Ascending aorta (tissue), 2 donors: ENCODE measurements around the gene MCCD1. TPM values are rescaled to one million over a fixed set of nuclear protein-coding genes. Genes with fewer than 3 reads are reported as not detected.
A peak's percentile ranks its signal among the peaks of the same experiment; 100 is the strongest.
"Not testable (repeated sequence)": the region's sequence is repeated elsewhere in the genome, so short reads cannot be mapped to it uniquely, and the experiment has no call there.

Experiments
- DNase-seq, 2 donors: peaks; one replicate each; pipeline ENCODE4 v3.0.0-alpha.2; 2019; ENCODE audit warnings: low spot score in 2 of 2
- H3K27ac ChIP-seq, 2 donors: fragments of 200-600 bp; sonication (generic); one replicate each; pipeline ENCODE4 v1.5.1; 2016 to 2017; ENCODE audit warnings: mild to moderate bottlenecking in 1 of 2
- H3K27me3 ChIP-seq: fragments of 200-600 bp; sonication (generic); one replicate; pipeline ENCODE4 v1.5.1; 2017
- H3K36me3 ChIP-seq, 2 donors: fragments of 200-600 bp; sonication (generic); one replicate each; pipeline ENCODE4 v1.5.1; 2016
- H3K4me1 ChIP-seq, 2 donors: fragments of 200-600 bp; sonication (generic); one replicate each; pipeline ENCODE4 v1.5.1; 2016 to 2017; ENCODE audit warnings: mild to moderate bottlenecking in 1 of 2
- H3K4me3 ChIP-seq, 2 donors: fragments of 200-600 bp; sonication (generic); one replicate each; pipeline ENCODE4 v1.5.1; 2016 to 2017; ENCODE audit warnings: mild to moderate bottlenecking in 1 of 2
- H3K9me3 ChIP-seq, 2 donors: fragments of 200-600 bp; sonication (generic); one replicate each; pipeline ENCODE4 v1.5.1; 2016
- CTCF ChIP-seq, 3 experiments: fragments of 200-600 bp in 2 of 3; fragments of 450-650 bp in 1 of 3; sonication (generic) in 2 of 3; IDR thresholded peaks; one replicate each; pipeline ENCODE4 v1.5.1; 2016 to 2019; ENCODE audit warnings: antibody characterized with exemption in 3 of 3, mild to moderate bottlenecking in 1 of 3, moderate library complexity in 1 of 3
- intact Hi-C: fragments of 100-400 bp; cut with DNase I; formaldehyde crosslinking; loops from one replicate; pipeline ENCODE4 v1.15.1; 2023
- total RNA-seq: library from RNA; depleted of rRNA; stranded (reverse); fragments of >200 nt; gene quantifications from one replicate; pipeline ENCODE4 v1.1.0, GENCODE V29; 2016

MCCD1 gene
- total RNA-seq, 1 donor from 2014 or later, result not detected

- no peaks in the 10 kb centered on the region for H3K9me3 ChIP-seq
- H3K36me3 ChIP-seq, result no peaks in the 10 kb centered on the region
- H3K4me3 ChIP-seq, result no peak overlapping the region
- no peak overlapping the region for H3K27ac ChIP-seq
- TF ChIP-seq CTCF (IDR thresholded peaks at IDR 0.05), result no peak
- DNase-seq, result no peak
- H3K27me3 ChIP-seq, result no peaks in the 10 kb centered on the region
- no peaks in the 10 kb centered on the region for H3K4me1 ChIP-seq
- intact Hi-C loops, result no loop called here
Observed at GRCh38 chr6:31485055-31485454, 43.7 kb upstream of the MCCD1 start.

- intact Hi-C loops, H3K27ac ChIP-seq, H3K4me3 ChIP-seq, H3K36me3 ChIP-seq, H3K4me1 ChIP-seq, H3K9me3 ChIP-seq, H3K27me3 ChIP-seq: not testable (repeated sequence)
- DNase-seq, result peak in 1 of 2 donors; percentile 2
Observed at GRCh38 chr6:31486065-31486837, 42.5 kb upstream of the MCCD1 start.

GRCh38 chr6:31487674-31488073 is 41.1 kb upstream of the MCCD1 start:
- H3K27ac ChIP-seq, H3K27me3 ChIP-seq, H3K4me3 ChIP-seq, H3K36me3 ChIP-seq, intact Hi-C loops, H3K4me1 ChIP-seq, H3K9me3 ChIP-seq: not testable (repeated sequence)
- peak in 1 of 2 donors; percentile 5 for DNase-seq

GRCh38 chr6:31489086-31489485 is 39.7 kb upstream of the MCCD1 start:
- peak in 1 of 2 donors; percentile 11 for DNase-seq
- intact Hi-C loops, result no loop called here
- Histone ChIP-seq H3K9me3 (no peaks in the 10 kb centered on the region), H3K4me3 (no peak overlapping the region), H3K36me3 (no peaks in the 10 kb centered on the region), H3K27ac (no peak overlapping the region), H3K27me3 (no peaks in the 10 kb centered on the region), H3K4me1 (peaks cover 0 to 2% of the 10 kb centered on the region in 2 donors)
- TF ChIP-seq CTCF (IDR thresholded peaks at IDR 0.05), result no peak

- H3K4me1 ChIP-seq, result peaks cover 0 to 2% of the 10 kb centered on the region in 2 donors
- no peak for TF ChIP-seq CTCF (IDR thresholded peaks at IDR 0.05)
- no peaks in the 10 kb centered on the region for H3K27me3 ChIP-seq
- DNase-seq, result peak in 1 of 2 donors; percentile 50
- no peaks in the 10 kb centered on the region for H3K36me3 ChIP-seq
- H3K4me3 ChIP-seq, result no peak overlapping the region
- H3K27ac ChIP-seq, result no peak overlapping the region
- H3K9me3 ChIP-seq, result no peaks in the 10 kb centered on the region
- intact Hi-C loops, result loop anchor here (5.0 to 10.0 kb wide), 2 partner anchors 37 to 1515 kb away; partner anchors contain the start of gene MCCD1
Observed at GRCh38 chr6:31490115-31490873, 38.5 kb upstream of the MCCD1 start.

- not testable (repeated sequence) for DNase-seq, H3K27ac ChIP-seq, H3K27me3 ChIP-seq, H3K4me1 ChIP-seq, H3K36me3 ChIP-seq, H3K9me3 ChIP-seq
- peak overlapping the region; percentile 72 to 80 for H3K4me3 ChIP-seq
- intact Hi-C loops, result loop anchor here (5.0 to 10.0 kb wide), 2 partner anchors 34 to 1519 kb away; partner anchors contain the start of gene MCCD1
Observed at GRCh38 chr6:31493550-31493874, 35.2 kb upstream of the MCCD1 start.
